GM21526 (cell line): ENCODE data around the gene PSMF1.
"Not testable (repeated sequence)": the region's sequence is repeated elsewhere in the genome, so short reads cannot be mapped to it uniquely, and the experiment has no call there.

ENCODE experiments used
- ATAC-seq: cut with Tn5 transposase; IDR thresholded peaks from one replicate; pipeline ENCODE4 v1.9.1; 2021; ENCODE audit warnings: moderate library complexity; ENCODE audit not compliant: unreplicated experiment, low FRiP score

PSMF1 gene

DNA sequence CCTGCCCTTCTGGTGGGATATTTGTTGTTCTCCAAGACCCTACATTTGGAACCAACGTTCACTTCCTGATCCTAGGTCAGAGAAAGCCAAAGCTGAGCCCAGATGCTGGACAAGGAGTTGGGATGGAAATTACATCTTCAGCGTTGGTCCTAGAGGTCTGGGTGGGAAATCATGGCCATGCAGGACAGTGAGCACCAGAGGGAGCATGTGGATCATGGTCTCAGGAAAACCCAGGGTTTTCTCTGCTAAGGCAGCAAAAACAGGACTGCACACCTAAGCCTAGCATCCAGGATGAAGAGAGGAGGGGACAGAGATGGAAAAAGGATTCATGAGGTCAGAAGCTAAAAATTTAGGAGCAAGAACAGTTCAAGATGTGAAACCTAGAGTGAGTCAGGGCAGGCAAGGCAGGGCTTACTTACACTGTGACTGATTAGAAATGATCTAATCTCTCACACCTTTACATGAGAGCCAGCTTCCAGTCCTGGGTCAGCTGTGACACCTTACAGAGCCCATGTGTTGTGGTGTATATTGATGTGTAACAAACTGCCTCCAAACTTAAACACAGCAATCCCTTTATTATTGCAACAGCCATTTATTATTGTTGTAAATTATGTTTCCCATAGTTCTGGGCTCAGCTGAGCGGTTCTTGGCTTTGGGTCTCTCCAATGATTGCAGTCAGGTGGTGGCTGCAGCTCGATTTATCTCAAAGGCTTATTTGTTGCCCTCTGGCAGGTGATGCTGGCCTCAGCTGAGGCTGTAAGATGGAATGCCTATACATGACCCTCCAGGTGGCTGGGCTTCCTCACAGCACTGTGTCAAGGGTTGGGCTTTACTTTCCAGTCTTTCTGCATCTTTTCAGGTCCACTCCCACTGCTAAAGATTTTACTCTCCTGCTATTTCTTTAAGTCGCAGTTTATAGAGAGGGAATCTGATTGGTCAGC is 91.3 kb downstream of the PSMF1 start:
- ATAC-seq, result no peak

DNA sequence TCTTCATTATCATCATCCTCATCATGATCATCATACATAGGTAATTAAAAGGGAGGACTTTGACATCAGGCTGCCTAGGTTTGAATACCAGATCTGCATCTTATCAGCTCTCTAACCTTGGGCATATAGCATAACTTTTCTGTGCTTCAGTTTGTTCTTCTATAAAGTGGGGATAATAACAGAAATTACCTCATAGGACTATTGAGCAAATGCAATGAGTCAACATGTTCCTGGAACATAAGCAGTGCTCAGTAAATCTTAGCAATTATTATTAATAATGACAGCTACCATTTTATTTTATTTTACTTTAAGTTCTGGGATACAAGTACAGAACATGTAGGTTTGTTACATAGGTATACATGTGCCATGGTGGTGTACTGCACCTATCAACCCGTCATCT is 92.1 kb downstream of the PSMF1 start:
- no peak for ATAC-seq

DNA sequence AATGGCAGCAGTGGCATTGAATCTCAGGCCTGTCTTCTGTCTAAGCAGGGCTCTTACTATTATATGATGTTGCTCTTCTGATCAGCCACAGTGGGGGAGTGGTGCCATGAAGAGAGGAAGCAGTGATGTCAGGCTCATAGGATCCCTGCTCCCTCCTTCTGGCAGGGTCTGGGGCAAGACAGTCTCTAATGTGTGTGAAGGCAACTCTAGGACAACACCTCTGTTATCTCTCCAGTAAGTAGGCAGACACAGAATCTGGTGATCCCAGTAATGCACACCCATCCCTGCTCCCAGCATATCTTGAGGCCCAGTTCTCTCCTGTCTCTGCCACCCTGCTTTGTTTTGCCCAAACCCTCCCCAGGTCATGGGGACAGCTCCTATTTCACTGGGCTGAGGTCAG is 93.6 kb downstream of the PSMF1 start:
- no peak for ATAC-seq

DNA sequence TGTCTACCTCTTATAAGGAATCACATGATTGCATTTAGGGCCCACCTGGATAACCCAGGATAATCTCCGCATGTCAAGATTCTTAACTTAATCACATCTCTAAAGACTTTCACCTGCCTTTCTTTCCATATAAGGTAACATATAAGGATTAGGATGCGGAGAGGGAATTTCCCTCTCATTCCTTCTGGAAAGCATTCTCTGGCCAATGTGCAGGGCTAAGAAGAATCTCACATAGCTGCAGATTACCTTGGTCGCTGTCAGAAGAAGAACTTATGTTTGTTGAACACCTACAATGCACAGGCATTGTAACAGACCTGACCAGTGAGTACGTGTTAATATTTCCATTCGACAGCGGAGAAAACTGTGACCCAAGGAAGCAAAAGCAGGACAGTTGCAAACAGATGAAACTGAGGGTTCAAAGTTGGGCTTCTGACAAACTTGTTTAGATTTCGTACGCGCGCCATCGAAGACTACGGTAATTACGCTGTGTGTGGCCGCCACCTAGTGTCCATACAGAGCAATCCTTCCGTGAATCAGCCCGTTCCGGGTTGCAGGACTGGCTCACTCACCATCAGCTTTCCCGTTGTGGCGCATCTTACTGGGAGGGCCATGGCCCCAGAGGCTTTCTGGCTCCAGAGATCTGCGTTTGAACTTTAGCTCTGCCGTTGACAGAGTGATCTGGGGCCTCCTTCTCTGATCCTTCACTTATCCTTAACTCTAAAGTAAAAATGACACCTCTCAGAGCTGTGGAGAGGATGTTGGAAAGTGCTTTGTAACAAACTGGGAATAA is 94.4 kb downstream of the PSMF1 start:
- ATAC-seq, result peak; percentile 78

DNA sequence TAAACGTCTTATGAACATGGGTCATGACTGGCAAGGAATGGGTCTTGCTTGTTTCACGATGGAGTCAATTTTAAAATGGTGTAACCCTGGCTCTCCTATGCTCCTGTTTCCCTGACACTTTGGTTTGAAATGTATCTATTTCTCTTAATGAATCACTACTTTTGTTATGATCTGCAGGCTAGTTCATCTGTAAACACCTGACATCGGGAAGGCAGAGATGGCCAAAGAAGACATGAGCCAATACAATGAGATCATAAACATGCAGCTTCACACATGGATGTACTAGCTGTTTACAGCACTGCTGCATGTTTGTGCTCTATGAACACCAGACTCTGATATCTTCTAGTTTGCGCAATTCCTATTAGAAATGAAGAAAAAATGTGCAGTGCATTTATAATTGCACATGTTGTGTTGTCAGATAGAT is 96.4 kb downstream of the PSMF1 start:
- ATAC-seq, result no peak

DNA sequence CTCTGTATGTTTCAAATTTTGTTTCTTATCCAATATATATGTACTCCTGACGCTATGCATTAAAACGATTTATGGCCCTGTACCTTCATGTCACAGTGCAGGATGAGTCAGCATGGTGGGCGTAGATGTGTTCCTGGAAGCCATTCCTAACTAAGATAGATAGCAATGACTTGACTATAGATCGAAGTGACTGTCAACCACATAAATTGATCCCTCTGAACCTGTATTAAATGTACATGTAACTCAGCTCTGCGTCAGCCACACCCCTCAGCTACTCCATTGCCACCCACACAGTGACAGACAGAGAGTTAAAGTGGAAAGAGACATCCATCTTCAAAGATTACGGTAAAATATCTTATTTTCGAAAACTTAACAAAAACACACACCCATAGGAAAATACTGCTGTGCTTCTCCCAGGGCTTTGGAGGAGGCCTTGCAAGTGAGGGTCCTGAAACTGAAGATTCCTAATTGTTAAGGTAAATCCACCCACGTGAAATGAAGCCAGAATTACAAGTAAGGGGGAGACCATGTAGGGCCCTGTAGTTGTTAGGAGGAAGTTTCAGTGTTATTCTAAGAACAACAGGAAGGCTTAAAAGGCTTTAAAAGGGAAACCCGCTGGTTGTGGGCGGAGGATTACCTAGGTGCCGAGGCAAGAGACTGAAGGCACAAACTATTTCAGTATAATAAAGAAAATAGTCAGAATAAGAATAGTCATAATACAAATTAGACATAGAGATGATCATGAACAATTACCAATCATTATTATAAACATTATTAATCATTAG is 97.2 kb downstream of the PSMF1 start:
- ATAC-seq, result no peak

DNA sequence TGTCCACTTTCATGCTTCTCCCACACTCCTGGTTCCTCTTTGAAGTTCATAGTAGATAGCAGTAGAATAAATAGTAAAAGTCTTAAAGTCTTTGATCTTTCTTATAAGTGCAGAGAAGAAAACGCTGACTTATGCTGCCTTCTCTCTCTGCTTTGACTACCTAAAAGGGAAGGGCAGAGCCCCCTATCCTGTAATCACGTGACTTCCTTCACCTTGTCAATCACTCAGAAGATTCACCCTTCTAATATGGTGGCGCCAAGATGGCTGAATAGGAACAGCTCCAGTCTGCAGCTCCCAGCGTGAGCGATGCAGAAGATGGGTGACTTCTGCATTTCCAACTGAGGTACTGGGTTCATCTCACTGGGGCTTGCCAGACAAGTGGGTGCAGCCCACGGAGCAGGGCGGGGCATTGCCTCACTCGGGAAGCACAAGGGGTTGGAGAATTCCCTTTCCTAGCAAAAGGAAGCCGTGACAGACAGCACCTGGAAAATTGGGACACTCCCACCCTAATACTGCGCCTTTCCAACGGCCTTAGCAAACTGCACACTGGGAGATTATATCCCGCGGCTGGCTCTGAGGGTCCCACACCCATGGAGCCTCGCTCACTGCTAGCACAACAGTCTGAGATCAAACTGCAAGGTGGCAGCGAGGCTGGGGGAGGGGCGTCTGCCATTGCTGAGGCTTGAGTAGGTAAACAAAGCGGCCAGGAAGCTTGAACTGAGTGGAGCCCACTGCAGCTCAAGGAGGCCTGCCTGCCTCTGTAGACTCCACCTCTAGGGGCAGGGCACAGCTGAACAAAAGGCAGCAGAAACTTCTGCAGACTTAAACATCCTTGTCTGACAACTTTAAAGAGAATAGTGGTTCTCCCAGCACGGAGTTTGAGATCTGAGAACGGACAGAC is 98.4 kb downstream of the PSMF1 start:
- ATAC-seq, result not testable (repeated sequence)
